NCI-H226 (cell line): Measurements from ENCODE around the gene MLLT3.
"Not testable (repeated sequence)": the region's sequence is repeated elsewhere in the genome, so short reads cannot be mapped to it uniquely, and the experiment has no call there.

Experiments
- DNase-seq: peaks from one replicate; pipeline ENCODE4 v3.0.0-alpha.2; 2015

Gene MLLT3

GRCh38 chr9:20593537-20593936 is 28.8 kb downstream of the MLLT3 start:
- peak; percentile 42 for DNase-seq

GRCh38 chr9:20593105-20593504 is 29.2 kb downstream of the MLLT3 start:
- DNase-seq: peak; percentile 4

GRCh38 chr9:20592673-20593072 is 29.6 kb downstream of the MLLT3 start:
- DNase-seq: peak; percentile 66

GRCh38 chr9:20591223-20591622 is 31.1 kb downstream of the MLLT3 start:
- peak; percentile 10 for DNase-seq

- DNase-seq: no peak
Measured at GRCh38 chr9:20584968-20585643, 37.2 kb downstream of the MLLT3 start.

- not testable (repeated sequence) for DNase-seq
Measured at GRCh38 chr9:20583088-20583487, 39.2 kb downstream of the MLLT3 start.

GRCh38 chr9:20582150-20582549 is 40.1 kb downstream of the MLLT3 start:
- DNase-seq: no peak

GRCh38 chr9:20580673-20581072 is 41.6 kb downstream of the MLLT3 start:
- no peak for DNase-seq

GRCh38 chr9:20579524-20580314 is 42.6 kb downstream of the MLLT3 start:
- DNase-seq: no peak

- no peak for DNase-seq
Measured at GRCh38 chr9:20573023-20573422, 49.3 kb downstream of the MLLT3 start.

GRCh38 chr9:20570756-20571155 is 51.5 kb downstream of the MLLT3 start:
- DNase-seq: no peak

- no peak for DNase-seq
Measured at GRCh38 chr9:20570087-20570486, 52.2 kb downstream of the MLLT3 start.

GRCh38 chr9:20569525-20569924 is 52.8 kb downstream of the MLLT3 start:
- no peak for DNase-seq

- DNase-seq: no peak
Measured at GRCh38 chr9:20568400-20568799, 53.9 kb downstream of the MLLT3 start.

- DNase-seq: no peak
Measured at GRCh38 chr9:20566401-20566800, 55.9 kb downstream of the MLLT3 start.

- no peak for DNase-seq
Measured at GRCh38 chr9:20564650-20565049, 57.6 kb downstream of the MLLT3 start.

GRCh38 chr9:20563917-20564316 is 58.4 kb downstream of the MLLT3 start:
- DNase-seq: no peak

- DNase-seq: no peak
Measured at GRCh38 chr9:20562051-20562450, 60.2 kb downstream of the MLLT3 start.

- no peak for DNase-seq
Measured at GRCh38 chr9:20561531-20561930, 60.8 kb downstream of the MLLT3 start.

- peak; percentile 67 for DNase-seq
Measured at GRCh38 chr9:20559231-20559890, 62.9 kb downstream of the MLLT3 start.

- peak; percentile 79 for DNase-seq
Measured at GRCh38 chr9:20558566-20559016, 63.7 kb downstream of the MLLT3 start.

- DNase-seq: no peak
Measured at GRCh38 chr9:20557890-20558565, 64.3 kb downstream of the MLLT3 start.

GRCh38 chr9:20557285-20557684 is 65.0 kb downstream of the MLLT3 start:
- no peak for DNase-seq
